ENCODE measurements around the gene TARBP2.
A peak's percentile ranks its signal among the peaks of the same experiment; 100 is the strongest.

Gene TARBP2

GRCh38 chr12:53497461-53497860 is 3.6 kb upstream of the TARBP2 start:
- no peak for DNase-seq

GRCh38 chr12:53498235-53498630 is 2.9 kb upstream of the TARBP2 start:
- DNase-seq = no peak

- DNase-seq = peak; percentile 78
These were observed 1.6 kb upstream of the TARBP2 start, which contains the start of gene MAP3K12 for GRCh38 chr12:53499266-53500141. MAP3K12 (minus strand) TSS chr12:53499458; CDS start chr12:53487391, 12,067 bp downstream.

- DNase-seq = peak; percentile 67
These were observed 824 bp upstream of the TARBP2 start for GRCh38 chr12:53500142-53500775.

GRCh38 chr12:53501615-53502181 is 615 bp downstream of the TARBP2 start:
- DNase-seq = no peak

GRCh38 chr12:53502331-53502730 is 1.2 kb downstream of the TARBP2 start:
- DNase-seq = no peak

GRCh38 chr12:53502983-53503728 is 2.1 kb downstream of the TARBP2 start:
- DNase-seq = no peak

GRCh38 chr12:53504004-53504920 is 3.2 kb downstream of the TARBP2 start:
- no peak for DNase-seq

GRCh38 chr12:53505086-53505485 is 4.0 kb downstream of the TARBP2 start:
- no peak for DNase-seq

GRCh38 chr12:53505555-53506449 is 4.7 kb downstream of the TARBP2 start:
- DNase-seq = no peak

GRCh38 chr12:53506450-53506785 is 5.3 kb downstream of the TARBP2 start:
- no peak for DNase-seq

- no peak for DNase-seq
These were observed 6.0 kb downstream of the TARBP2 start, which contains the start of gene NPFF for GRCh38 chr12:53506881-53507602. NPFF (minus strand) TSS chr12:53507484; CDS start chr12:53507474, 10 bp downstream.

GRCh38 chr12:53507603-53507885 is 6.5 kb downstream of the TARBP2 start:
- no peak for DNase-seq

- DNase-seq = peak; percentile 84
These were observed 7.6 kb downstream of the TARBP2 start for GRCh38 chr12:53508534-53509170.

- no peak for DNase-seq
These were observed 9.2 kb downstream of the TARBP2 start for GRCh38 chr12:53510181-53510812.

- no peak for DNase-seq
These were observed 12.8 kb downstream of the TARBP2 start for GRCh38 chr12:53513712-53514410.

GRCh38 chr12:53514628-53515290 is 13.7 kb downstream of the TARBP2 start:
- DNase-seq = no peak

- DNase-seq = no peak
These were observed 14.2 kb downstream of the TARBP2 start for GRCh38 chr12:53515291-53515680.
